Endothelial cell of umbilical vein (primary cell): ENCODE results near the gene CLIP4.

Experiments used
- EZH2 ChIP-seq: IDR thresholded peaks from 2 replicates; pipeline ENCODE4 v1.6.1; 2012; ENCODE audit warnings: borderline replicate concordance, low read depth, mild to moderate bottlenecking, moderate library complexity, low read length, inconsistent platforms; ENCODE audit not compliant: severe bottlenecking
- TF ChIP-seq, protein P1 (sequence below), 2 donors: IDR thresholded peaks; 1 replicate in 1 of 2; 2 replicates in 1 of 2; pipeline ENCODE4 v1.5.1; 2011; ENCODE audit warnings: low read length in 2 of 2, mild to moderate bottlenecking in 2 of 2, moderate library complexity in 2 of 2, control low read depth in 1 of 2, inconsistent platforms in 1 of 2, low read depth in 1 of 2; ENCODE audit not compliant: insufficient read depth in 1 of 2; ENCODE audit errors: extremely low read depth in 1 of 2
- TF ChIP-seq, protein P2 (sequence below): IDR thresholded peaks from 2 replicates; pipeline ENCODE4 v1.6.1; 2011; ENCODE audit not compliant: insufficient read depth, insufficient read length

DNA sequence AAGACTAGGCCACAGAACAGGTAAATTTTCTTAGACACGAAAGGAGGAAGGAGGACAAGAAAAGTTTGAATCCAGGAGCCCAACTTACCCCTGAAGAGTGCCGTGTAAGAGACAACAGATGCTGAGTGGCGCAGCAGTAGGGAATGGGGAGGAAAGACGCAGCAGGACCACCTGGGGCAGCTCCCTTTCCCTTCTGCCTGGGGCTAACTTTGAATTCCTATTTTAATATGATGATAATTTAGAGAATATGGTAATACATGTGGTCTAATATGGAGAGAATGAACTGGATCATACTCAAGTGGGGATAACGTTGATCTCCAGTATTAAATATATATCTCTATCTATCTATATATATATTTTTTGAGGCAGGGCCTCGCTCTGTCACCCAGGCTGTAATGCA, 69.3 kb downstream of the CLIP4 start:
- TF ChIP-seq, protein P1, sequence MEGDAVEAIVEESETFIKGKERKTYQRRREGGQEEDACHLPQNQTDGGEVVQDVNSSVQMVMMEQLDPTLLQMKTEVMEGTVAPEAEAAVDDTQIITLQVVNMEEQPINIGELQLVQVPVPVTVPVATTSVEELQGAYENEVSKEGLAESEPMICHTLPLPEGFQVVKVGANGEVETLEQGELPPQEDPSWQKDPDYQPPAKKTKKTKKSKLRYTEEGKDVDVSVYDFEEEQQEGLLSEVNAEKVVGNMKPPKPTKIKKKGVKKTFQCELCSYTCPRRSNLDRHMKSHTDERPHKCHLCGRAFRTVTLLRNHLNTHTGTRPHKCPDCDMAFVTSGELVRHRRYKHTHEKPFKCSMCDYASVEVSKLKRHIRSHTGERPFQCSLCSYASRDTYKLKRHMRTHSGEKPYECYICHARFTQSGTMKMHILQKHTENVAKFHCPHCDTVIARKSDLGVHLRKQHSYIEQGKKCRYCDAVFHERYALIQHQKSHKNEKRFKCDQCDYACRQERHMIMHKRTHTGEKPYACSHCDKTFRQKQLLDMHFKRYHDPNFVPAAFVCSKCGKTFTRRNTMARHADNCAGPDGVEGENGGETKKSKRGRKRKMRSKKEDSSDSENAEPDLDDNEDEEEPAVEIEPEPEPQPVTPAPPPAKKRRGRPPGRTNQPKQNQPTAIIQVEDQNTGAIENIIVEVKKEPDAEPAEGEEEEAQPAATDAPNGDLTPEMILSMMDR (IDR thresholded peaks at IDR 0.05; ENCODE audit: extremely low read depth in 1 of 2, insufficient read depth in 1 of 2, low read depth in 1 of 2, low read length in 2 of 2): no peak
- no peak for TF ChIP-seq EZH2
- TF ChIP-seq, protein P2, sequence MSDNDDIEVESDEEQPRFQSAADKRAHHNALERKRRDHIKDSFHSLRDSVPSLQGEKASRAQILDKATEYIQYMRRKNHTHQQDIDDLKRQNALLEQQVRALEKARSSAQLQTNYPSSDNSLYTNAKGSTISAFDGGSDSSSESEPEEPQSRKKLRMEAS: no peak
